Measurements from ENCODE around the gene DYTN. TPM values are rescaled to one million over a fixed set of nuclear protein-coding genes. Genes with fewer than 3 reads are reported as not detected.

The DYTN gene
- total RNA-seq, 2 experiments from 2014 or later = not detected

- Mint-ChIP-seq H3K9me3 (no peaks in the 10 kb centered on the region), H3K4me3 (no peak overlapping the region), H3K36me3 (no peaks in the 10 kb centered on the region), H3K27me3 (peaks cover 7% of the 10 kb centered on the region), H3K4me1 (peaks cover 2% of the 10 kb centered on the region), H3K27ac (no peak overlapping the region)
- ATAC-seq (ENCODE audit: low read depth) (no peak), DNase-seq (no peak)
- POLR2A ChIA-PET = no interaction called here
These were observed 29.7 kb downstream of the DYTN start for GRCh38 chr2:206688453-206688852.

DNA sequence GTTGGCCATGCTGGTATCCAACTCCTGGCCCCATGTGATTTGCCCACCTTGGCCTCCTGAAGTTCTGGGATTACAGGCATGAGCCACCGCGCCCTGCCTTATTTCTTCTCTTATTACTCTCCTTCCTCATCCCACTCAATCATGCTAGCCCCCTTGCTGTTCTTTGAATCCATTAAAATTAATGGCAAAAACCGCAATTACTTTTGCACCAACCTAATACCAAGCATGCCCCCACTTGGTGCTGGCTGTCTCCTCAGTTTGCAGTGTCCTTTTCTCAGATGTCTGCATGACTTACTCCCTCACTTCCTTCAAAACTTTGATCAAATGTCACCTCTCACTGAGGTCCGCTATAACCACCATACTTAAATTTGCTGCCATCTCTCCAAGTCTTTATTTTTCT is 34.6 kb downstream of the DYTN start:
- H3K36me3 Mint-ChIP-seq = no peaks in the 10 kb centered on the region
- no peak overlapping the region for H3K27ac Mint-ChIP-seq

GRCh38 chr2:206670531-206671319 is 47.5 kb downstream of the DYTN start:
- Mint-ChIP-seq H3K27me3 (no peaks in the 10 kb centered on the region), H3K4me3 (no peak overlapping the region), H3K36me3 (no peaks in the 10 kb centered on the region), H3K9me3 (no peaks in the 10 kb centered on the region), H3K27ac (no peak overlapping the region), H3K4me1 (peaks cover 3% of the 10 kb centered on the region)
- DNase-seq (no peak), ATAC-seq (ENCODE audit: low read depth) (no peak)
- POLR2A ChIA-PET = no interaction called here

More for the DNA sequence above, 34.6 kb downstream of the DYTN start:
- Mint-ChIP-seq H3K4me1 (no peaks in the 10 kb centered on the region), H3K9me3 (no peaks in the 10 kb centered on the region), H3K4me3 (no peak overlapping the region), H3K27me3 (peaks cover 29% of the 10 kb centered on the region)
- ATAC-seq (ENCODE audit: low read depth) (no peak), DNase-seq (no peak)
- POLR2A ChIA-PET = no interaction called here

DNA sequence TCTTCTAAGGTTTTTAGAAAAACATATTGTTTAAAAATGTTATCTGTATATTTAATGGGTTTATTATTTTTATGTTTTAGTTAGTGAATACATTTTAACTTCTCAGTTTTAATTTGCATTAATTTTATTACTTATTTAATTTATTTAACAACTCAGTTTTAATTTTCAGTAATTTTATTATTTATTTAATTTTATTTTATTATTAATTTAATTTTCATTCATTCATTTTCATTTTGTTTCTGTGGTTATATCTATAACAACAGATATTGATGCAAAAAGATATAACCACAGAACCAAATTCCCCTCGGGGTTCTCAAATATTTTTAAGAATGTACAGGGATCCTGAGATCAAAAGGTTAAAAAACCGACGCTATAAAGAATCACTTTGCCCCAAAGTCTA is 52.9 kb downstream of the DYTN start:
- POLR2A ChIA-PET = no interaction called here
- no peak overlapping the region for H3K4me3 Mint-ChIP-seq
- no peak overlapping the region for H3K27ac Mint-ChIP-seq

GRCh38 chr2:206657087-206657486 is 61.1 kb downstream of the DYTN start:
- peaks cover 3% of the 10 kb centered on the region for H3K27me3 Mint-ChIP-seq

More for the DNA sequence above, 52.9 kb downstream of the DYTN start:
- DNase-seq (no peak), ATAC-seq (ENCODE audit: low read depth) (no peak)
- Mint-ChIP-seq H3K4me1 (no peaks in the 10 kb centered on the region), H3K36me3 (no peaks in the 10 kb centered on the region), H3K9me3 (no peaks in the 10 kb centered on the region), H3K27me3 (peaks cover 5% of the 10 kb centered on the region)

GRCh38 chr2:206647985-206648384 is 70.2 kb downstream of the DYTN start:
- Mint-ChIP-seq H3K27ac (no peak overlapping the region), H3K4me1 (no peaks in the 10 kb centered on the region), H3K36me3 (no peaks in the 10 kb centered on the region), H3K4me3 (no peak overlapping the region), H3K27me3 (peaks cover 5% of the 10 kb centered on the region), H3K9me3 (no peaks in the 10 kb centered on the region)
- no peak for ATAC-seq (ENCODE audit: low read depth)
- DNase-seq = no peak
- POLR2A ChIA-PET = no interaction called here

More at GRCh38 chr2:206657087-206657486, 61.1 kb downstream of the DYTN start:
- H3K4me3 Mint-ChIP-seq = no peak overlapping the region
- H3K36me3 Mint-ChIP-seq = no peaks in the 10 kb centered on the region
- ATAC-seq (ENCODE audit: low read depth) (no peak), DNase-seq (no peak)
- POLR2A ChIA-PET = no interaction called here
- peaks cover 2% of the 10 kb centered on the region for H3K9me3 Mint-ChIP-seq
- H3K27ac Mint-ChIP-seq = no peak overlapping the region
- H3K4me1 Mint-ChIP-seq = no peaks in the 10 kb centered on the region

GRCh38 chr2:206642075-206643025 is 75.8 kb downstream of the DYTN start, which contains the start of gene FAM237A:
TSS of gene FAM237A (plus strand) at chr2:206642487. CDS start at chr2:206644237, 1,750 bp downstream.
- Mint-ChIP-seq H3K9me3 (no peaks in the 10 kb centered on the region), H3K4me1 (no peaks in the 10 kb centered on the region), H3K27me3 (peaks cover 11% of the 10 kb centered on the region), H3K4me3 (no peak within 1 kb of the TSS), H3K36me3 (no peaks in the 10 kb centered on the region), H3K27ac (no peak within 1 kb of the TSS)
- POLR2A ChIA-PET = no interaction called here
- no peak for ATAC-seq (ENCODE audit: low read depth)
- DNase-seq = peak; percentile 23

- Mint-ChIP-seq H3K4me1 (no peaks in the 10 kb centered on the region), H3K27ac (no peak overlapping the region), H3K9me3 (no peaks in the 10 kb centered on the region), H3K4me3 (no peak overlapping the region), H3K36me3 (no peaks in the 10 kb centered on the region), H3K27me3 (peaks cover 11% of the 10 kb centered on the region)
- ATAC-seq (ENCODE audit: low read depth) (no peak), DNase-seq (no peak)
- POLR2A ChIA-PET = no interaction called here
These were observed 77.0 kb downstream of the DYTN start for GRCh38 chr2:206641226-206641625.

GRCh38 chr2:206639636-206640035 is 78.6 kb downstream of the DYTN start:
- H3K27me3 Mint-ChIP-seq = peaks cover 13% of the 10 kb centered on the region
- H3K4me3 Mint-ChIP-seq = no peak overlapping the region
- no peaks in the 10 kb centered on the region for H3K9me3 Mint-ChIP-seq
- no peaks in the 10 kb centered on the region for H3K4me1 Mint-ChIP-seq
- H3K36me3 Mint-ChIP-seq = no peaks in the 10 kb centered on the region
- POLR2A ChIA-PET = no interaction called here
- ATAC-seq (ENCODE audit: low read depth) (no peak), DNase-seq (no peak)
- no peak overlapping the region for H3K27ac Mint-ChIP-seq

DNA sequence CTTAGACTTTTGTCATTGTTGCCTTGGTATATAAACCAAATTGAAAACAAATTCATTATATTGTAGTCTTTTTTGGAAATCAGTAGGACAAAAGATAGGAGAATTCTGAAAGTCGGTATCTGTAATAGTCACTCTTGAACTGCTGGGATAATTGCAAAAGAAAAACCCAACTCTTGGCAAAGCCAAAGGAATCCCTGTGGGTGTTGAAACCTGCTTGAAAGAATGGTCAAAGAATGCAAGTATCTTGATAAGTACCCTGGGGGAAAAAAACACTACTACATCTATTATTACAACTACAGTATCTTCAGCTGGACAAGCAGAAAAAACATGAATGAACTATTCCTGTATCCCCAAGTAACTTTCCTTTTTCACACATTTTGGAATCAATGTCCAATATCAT is 83.2 kb downstream of the DYTN start:
- POLR2A ChIA-PET = no interaction called here
- no peaks in the 10 kb centered on the region for H3K9me3 Mint-ChIP-seq
- DNase-seq = no peak
- no peaks in the 10 kb centered on the region for H3K4me1 Mint-ChIP-seq
- H3K36me3 Mint-ChIP-seq = no peaks in the 10 kb centered on the region
- H3K4me3 Mint-ChIP-seq = no peak overlapping the region
- H3K27me3 Mint-ChIP-seq = peaks cover 7% of the 10 kb centered on the region
- no peak for ATAC-seq (ENCODE audit: low read depth)
- no peak overlapping the region for H3K27ac Mint-ChIP-seq

DNA sequence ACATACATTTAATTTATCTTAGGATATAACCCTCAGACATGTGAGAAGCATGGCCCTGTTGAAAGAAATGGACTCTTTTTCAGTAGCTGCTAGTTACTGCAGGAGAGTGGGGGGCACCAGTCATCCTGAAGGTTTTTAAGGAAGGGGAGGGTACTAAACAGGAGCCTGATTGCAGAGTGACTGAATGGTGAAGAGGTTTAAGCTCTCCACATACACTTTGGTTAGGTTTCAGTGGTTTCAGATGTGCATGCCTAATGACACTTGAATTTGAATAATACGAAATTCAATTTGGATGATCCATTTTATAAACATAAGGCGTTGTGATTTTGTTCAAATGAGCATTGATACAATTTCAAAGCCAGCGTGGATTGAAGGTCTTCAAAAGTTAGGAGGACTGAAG is 86.9 kb downstream of the DYTN start:
- Mint-ChIP-seq H3K27me3 (peaks cover 11% of the 10 kb centered on the region), H3K36me3 (no peaks in the 10 kb centered on the region)
- POLR2A ChIA-PET = no interaction called here

DNA sequence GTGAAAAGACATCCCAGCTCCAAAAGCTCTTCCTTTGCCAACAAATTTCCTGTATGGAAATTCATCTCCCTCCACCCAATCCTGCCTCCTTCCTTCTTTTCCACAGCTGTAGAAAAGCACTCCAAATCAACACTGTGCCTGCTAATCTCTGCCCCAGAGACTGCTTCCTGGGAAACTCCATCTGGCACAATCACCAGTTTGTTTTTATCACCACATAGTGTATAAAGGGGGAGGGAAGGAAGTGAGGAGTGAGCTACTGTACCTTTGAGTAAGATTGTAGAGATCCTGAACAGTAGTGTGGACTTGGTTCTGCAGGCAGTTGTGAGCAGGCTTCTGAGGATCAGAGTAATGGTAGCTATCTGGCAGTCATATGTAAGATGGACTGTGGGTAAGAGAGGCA is 90.6 kb downstream of the DYTN start:
- POLR2A ChIA-PET = no interaction called here
- DNase-seq = no peak
- Mint-ChIP-seq H3K27ac (no peak overlapping the region), H3K36me3 (no peaks in the 10 kb centered on the region), H3K9me3 (no peaks in the 10 kb centered on the region), H3K4me1 (no peaks in the 10 kb centered on the region), H3K4me3 (no peak overlapping the region), H3K27me3 (peaks cover 5% of the 10 kb centered on the region)
- no peak for ATAC-seq (ENCODE audit: low read depth)

More for the DNA sequence above, 86.9 kb downstream of the DYTN start:
- no peak for DNase-seq
- no peak for ATAC-seq (ENCODE audit: low read depth)
- Mint-ChIP-seq H3K4me1 (no peaks in the 10 kb centered on the region), H3K27ac (no peak overlapping the region), H3K9me3 (no peaks in the 10 kb centered on the region), H3K4me3 (no peak overlapping the region)

DNA sequence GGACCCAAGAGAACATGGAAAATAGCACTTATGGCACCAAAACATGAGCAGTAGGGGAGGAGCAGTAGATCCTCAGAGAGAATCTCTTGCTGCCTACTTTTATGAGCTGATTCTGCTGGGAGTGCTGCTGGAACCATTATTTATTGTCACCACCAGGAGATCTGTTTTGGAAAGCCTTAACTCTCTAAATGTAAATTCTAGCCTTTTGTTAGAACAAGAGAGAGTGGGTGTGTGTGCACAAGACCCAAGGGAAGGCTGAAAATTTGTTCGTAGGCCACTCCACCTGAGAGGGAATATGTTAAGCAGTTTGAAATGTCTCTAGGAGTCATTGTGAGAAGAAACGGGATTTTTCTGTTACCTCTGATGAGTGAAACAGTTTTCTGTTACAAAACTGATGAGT is 92.1 kb downstream of the DYTN start:
- POLR2A ChIA-PET = no interaction called here
- H3K27me3 Mint-ChIP-seq = peaks cover 5% of the 10 kb centered on the region
- no peak overlapping the region for H3K4me3 Mint-ChIP-seq
- no peak for ATAC-seq (ENCODE audit: low read depth)
- H3K27ac Mint-ChIP-seq = no peak overlapping the region
- no peaks in the 10 kb centered on the region for H3K36me3 Mint-ChIP-seq
- H3K9me3 Mint-ChIP-seq = no peaks in the 10 kb centered on the region
- no peak for DNase-seq
- no peaks in the 10 kb centered on the region for H3K4me1 Mint-ChIP-seq

- ATAC-seq (ENCODE audit: low read depth) (no peak), DNase-seq (no peak)
- no peaks in the 10 kb centered on the region for H3K4me1 Mint-ChIP-seq
- peaks cover 2% of the 10 kb centered on the region for H3K27me3 Mint-ChIP-seq
- no peaks in the 10 kb centered on the region for H3K9me3 Mint-ChIP-seq
- H3K4me3 Mint-ChIP-seq = no peak overlapping the region
- H3K27ac Mint-ChIP-seq = no peak overlapping the region
- H3K36me3 Mint-ChIP-seq = no peaks in the 10 kb centered on the region
- POLR2A ChIA-PET = no interaction called here
These were observed 99.2 kb downstream of the DYTN start for GRCh38 chr2:206619011-206619410.
